SK-N-SH treated with all-trans-retinoic acid at 6 μM for 48 hours (cell line): ENCODE measurements around the gene RBM17.

Experiments used
- BACH2 ChIP-seq: fragments of 250-450 bp; sonication (Bioruptor Pico); IDR thresholded peaks from 2 replicates; pipeline ENCODE4 v1.9.0; 2021; ENCODE audit warnings: mild to moderate bottlenecking, borderline replicate concordance
- CREB5 ChIP-seq: fragments of 250-450 bp; sonication (Bioruptor Pico); IDR thresholded peaks from 2 replicates; pipeline ENCODE4 v1.5.1; 2020; ENCODE audit warnings: low read depth, mild to moderate bottlenecking, moderate library complexity
- CSDC2 ChIP-seq: fragments of 250-450 bp; sonication (Bioruptor Pico); IDR thresholded peaks from 2 replicates; pipeline ENCODE4 v1.5.0; 2020; ENCODE audit warnings: mild to moderate bottlenecking, moderate library complexity
- GLIS3 ChIP-seq: fragments of 250-450 bp; sonication (Bioruptor Pico); IDR thresholded peaks from 2 replicates; pipeline ENCODE4 v1.5.0; 2020; ENCODE audit warnings: mild to moderate bottlenecking, moderate library complexity
- ISL1 ChIP-seq: fragments of 250-450 bp; sonication (Bioruptor Pico); IDR thresholded peaks from 2 replicates; pipeline ENCODE4 v2.1.2; 2022; ENCODE audit warnings: mild to moderate bottlenecking, moderate library complexity
- OSR1 ChIP-seq: fragments of 250-450 bp; sonication (Bioruptor Pico); IDR thresholded peaks from 2 replicates; pipeline ENCODE4 v1.8.0; 2022; ENCODE audit warnings: moderate library complexity, mild to moderate bottlenecking, inconsistent platforms
- RARB ChIP-seq: fragments of 250-450 bp; sonication (Bioruptor Pico); IDR thresholded peaks from 2 replicates; pipeline ENCODE4 v1.8.0; 2021; ENCODE audit warnings: mild to moderate bottlenecking, moderate library complexity
- TOX ChIP-seq: fragments of 250-450 bp; sonication (Bioruptor Pico); IDR thresholded peaks from 2 replicates; pipeline ENCODE4 v1.8.0; 2021; ENCODE audit warnings: mild to moderate bottlenecking, moderate library complexity, borderline replicate concordance
- ZC3H10 ChIP-seq: fragments of 250-450 bp; sonication (Bioruptor Pico); IDR thresholded peaks from 2 replicates; pipeline ENCODE4 v1.5.1; 2021; ENCODE audit warnings: mild to moderate bottlenecking, moderate library complexity
- ZFP3 ChIP-seq: fragments of 250-450 bp; sonication (Bioruptor Pico); IDR thresholded peaks from 2 replicates; pipeline ENCODE4 v1.5.0; 2020; ENCODE audit warnings: mild to moderate bottlenecking, moderate library complexity
- ZFP30 ChIP-seq: fragments of 450-650 bp; formaldehyde crosslinking; IDR thresholded peaks from 2 replicates; pipeline ENCODE4 v1.5.0; 2022; ENCODE audit warnings: mild to moderate bottlenecking, moderate library complexity
- ZNF565 ChIP-seq: fragments of 450-650 bp; formaldehyde crosslinking; conservative IDR thresholded peaks from 2 replicates; pipeline ENCODE4 v1.5.0; 2020; ENCODE audit warnings: low read depth, mild to moderate bottlenecking, moderate library complexity
- ZNF70 ChIP-seq: fragments of 450-650 bp; formaldehyde crosslinking; IDR thresholded peaks from 2 replicates; pipeline ENCODE4 v1.5.0; 2020; ENCODE audit warnings: mild to moderate bottlenecking, moderate library complexity
- ZNF8 ChIP-seq: fragments of 450-650 bp; formaldehyde crosslinking; IDR thresholded peaks from 2 replicates; pipeline ENCODE4 v1.5.0; 2020; ENCODE audit warnings: mild to moderate bottlenecking, moderate library complexity

- TF ChIP-seq ZNF70 (no peak), RARB (CRISPR knock-in tag) (no peak), ZFP30 (CRISPR knock-in tag) (no peak), ZC3H10 (CRISPR knock-in tag) (no peak), BACH2 (no peak), CREB5 (CRISPR knock-in tag) (no peak), ISL1 (CRISPR knock-in tag) (no peak), ZFP3 (no peak), CSDC2 (CRISPR knock-in tag) (no peak), OSR1 (no peak), TOX (CRISPR knock-in tag) (no peak), ZNF8 (CRISPR knock-in tag) (no peak), GLIS3 (CRISPR knock-in tag) (no peak), ZNF565 (CRISPR knock-in tag) (no peak)
Measured at GRCh38 chr10:6148251-6148701, 59.4 kb downstream of the RBM17 start.
